T-cell (primary cell): ENCODE results near the gene SEC14L2. TPM values are rescaled to one million over a fixed set of nuclear protein-coding genes. Genes with fewer than 3 reads are reported as not detected.

Source experiments
- ATAC-seq, 4 experiments: fragments of 200-7000 bp in 3 of 4; fragments of 150-1000 bp in 1 of 4; cut with Tn5 transposase; replicated peaks in 1 of 4; 1 replicate in 3 of 4; 2 replicates in 1 of 4; pipeline ENCODE4 v1.10.0; 2021; ENCODE audit warnings: moderate library complexity in 3 of 4, mild to moderate bottlenecking in 2 of 4, moderate number of reproducible peaks in 1 of 4
- CTCF ChIA-PET, 2 donors: fragments of 300-600 bp; sonication (Branson Sonifier 250); formaldehyde crosslinking; loops; one replicate each; lab custom pipeline; 2022; ENCODE audit warnings: antibody characterized with exemption in 2 of 2; lab: Charles Lee
- POLR2A ChIA-PET, 2 donors: fragments of 300-600 bp; sonication (Branson Sonifier 250); formaldehyde crosslinking; loops; one replicate each; lab custom pipeline; 2022; ENCODE audit warnings: antibody characterized with exemption in 2 of 2; lab: Charles Lee
- DNase-seq, 35 experiments: peaks; one replicate each; pipeline versions ENCODE4 v3.0.0 to v3.0.0-alpha.2; 2013 to 2023
- H3K27ac ChIP-seq: one replicate; pipeline ENCODE4 v1.5.1; 2013; ENCODE audit warnings: low read length
- H3K27me3 ChIP-seq, 2 experiments: replicated peaks in 1 of 2; 1 replicate in 1 of 2; 2 replicates in 1 of 2; pipeline versions ENCODE4 v1.6.1 to v1.7.0; 2013; ENCODE audit warnings: low read length in 1 of 2, mixed read lengths in 1 of 2; ENCODE audit not compliant: control insufficient read depth in 2 of 2, insufficient read depth in 2 of 2; ENCODE audit errors: extremely low read depth in 1 of 2
- H3K36me3 ChIP-seq, 2 donors: 1 replicate in 1 of 2; 2 replicates in 1 of 2; pipeline versions ENCODE4 v1.6.1 to v1.7.0; 2013; ENCODE audit warnings: low read length in 1 of 2; ENCODE audit not compliant: control insufficient read depth in 2 of 2, insufficient read depth in 1 of 2; ENCODE audit errors: extremely low read depth in 1 of 2
- H3K4me1 ChIP-seq, 2 experiments: 1 replicate in 1 of 2; 2 replicates in 1 of 2; pipeline versions ENCODE4 v1.6.1 to v1.7.0; 2013; ENCODE audit warnings: low read length in 2 of 2, mixed read lengths in 1 of 2; ENCODE audit not compliant: insufficient read depth in 2 of 2, control insufficient read depth in 1 of 2; ENCODE audit errors: extremely low read depth in 1 of 2
- H3K4me3 ChIP-seq, 2 donors: 1 replicate in 1 of 2; 2 replicates in 1 of 2; pipeline versions ENCODE4 v1.5.1 to v1.7.0; 2013; ENCODE audit warnings: mild to moderate bottlenecking in 2 of 2, low read length in 1 of 2, moderate library complexity in 1 of 2; ENCODE audit not compliant: control insufficient read depth in 1 of 2; ENCODE audit errors: extremely low read depth in 1 of 2
- H3K9me3 ChIP-seq: 2 replicates; pipeline ENCODE4 v1.7.0; 2013
- H3K27ac Mint-ChIP-seq, 2 donors: one replicate each; pipeline ENCODE4 v1.8.0; 2020 to 2021; ENCODE audit warnings: mild to moderate bottlenecking in 2 of 2, mixed read lengths in 2 of 2
- H3K27me3 Mint-ChIP-seq, 2 donors: one replicate each; pipeline ENCODE4 v1.8.0; 2021 to 2022; ENCODE audit warnings: mixed read lengths in 2 of 2
- H3K36me3 Mint-ChIP-seq: one replicate; pipeline ENCODE4 v1.8.0; 2021; ENCODE audit warnings: mixed read lengths
- H3K4me1 Mint-ChIP-seq, 3 donors: one replicate each; pipeline ENCODE4 v1.8.0; 2020 to 2022; ENCODE audit warnings: mixed read lengths in 3 of 3, mild to moderate bottlenecking in 1 of 3
- H3K4me3 Mint-ChIP-seq, 3 donors: one replicate each; pipeline ENCODE4 v1.8.0; 2020 to 2022; ENCODE audit warnings: mild to moderate bottlenecking in 3 of 3, mixed read lengths in 3 of 3, moderate library complexity in 3 of 3
- H3K9me3 Mint-ChIP-seq, 3 donors: one replicate each; pipeline ENCODE4 v1.8.0; 2020 to 2022; ENCODE audit warnings: mixed read lengths in 3 of 3
- WGBS: methylation state at CpG from one replicate; pipeline ENCODE4 v1.1.5; 2013; ENCODE audit warnings: missing lambda C conversion rate; ENCODE audit not compliant: insufficient coverage; 5-methylcytosine and 5-hydroxymethylcytosine counted together
- total RNA-seq, 35 experiments: library from RNA in 6 of 35; stranded (reverse) in 6 of 35; fragments of 120-200 nt in 1 of 35; gene quantifications; one replicate each; pipeline versions ENCODE4 v1.2.1 to v1.2.4 and lab custom pipeline; 2013 to 2026

SEC14L2 gene
- total RNA-seq, 5 donors from 2014 or later (not counting 1 experiment from before 2014, with no cell fraction given) = 10.9 to 87.9 (median 15.8) TPM

DNA sequence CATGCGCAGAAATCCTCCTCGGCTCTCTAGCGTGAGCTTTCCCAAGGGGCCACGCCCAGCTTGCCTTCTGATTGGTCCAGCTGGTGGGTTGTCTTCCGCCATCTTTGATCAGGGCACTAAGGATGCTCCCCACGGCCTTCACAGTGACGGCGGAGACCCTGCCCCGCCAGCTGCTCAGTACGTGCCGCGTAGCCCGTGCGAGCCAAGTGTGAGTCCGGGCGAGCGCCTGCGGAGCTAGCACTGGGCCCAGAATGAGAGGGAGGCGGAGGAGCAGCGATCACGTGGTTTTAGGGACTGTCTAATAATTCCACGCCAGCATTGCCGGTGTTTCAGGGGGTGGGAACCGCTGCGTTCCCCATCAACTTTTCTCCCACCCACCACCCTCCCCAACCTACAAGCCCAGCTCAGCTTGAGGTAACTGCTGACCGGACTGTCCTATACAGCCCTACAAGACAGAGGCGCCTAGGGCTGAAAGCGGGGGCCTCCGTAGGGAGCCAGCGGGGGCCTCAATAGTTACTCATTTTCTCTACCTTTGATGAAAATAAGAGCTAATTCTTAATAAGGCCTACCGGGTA is 27.2 kb downstream of the SEC14L2 start:
- H3K36me3 Mint-ChIP-seq = peaks cover 23% of the 10 kb centered on the region
- DNase-seq (peak; percentile 91 to 100 (median 98)), ATAC-seq (peak; percentile 86 to 92 (median 89))
- H3K9me3 Mint-ChIP-seq = no peaks in the 10 kb centered on the region
- Histone ChIP-seq H3K4me3 (peak overlapping the region; percentile 65 to 77), H3K36me3 (peaks cover 7 to 16% of the 10 kb centered on the region in 2 donors), H3K27me3 (no peaks in the 10 kb centered on the region), H3K4me1 (peaks cover 16 to 52% of the 10 kb centered on the region in 2 experiments), H3K27ac (peak overlapping the region; percentile 86), H3K9me3 (no peaks in the 10 kb centered on the region)
- ChIA-PET POLR2A (interaction anchor here (0.6 to 4.3 kb wide), 16 partner anchors 9 to 859 kb away, joined by 3 to 21 read pairs (median 4); partner anchors contain the start of gene SEC14L2 (in 2 of the 2)), CTCF (interaction anchor here (0.6 to 2.7 kb wide), 21 partner anchors 9 to 866 kb away, joined by 3 to 12 read pairs (median 6); partner anchors contain the start of genes CASTOR1 (in 1 of the 2), CCDC157 (in 1 of the 2), SEC14L2 (in 1 of the 2) and SF3A1 (in 1 of the 2))
- H3K27ac Mint-ChIP-seq = peak overlapping the region; percentile 96 to 99
- WGBS = under 1% methylated on average over 19 of the region's 31 CpGs
- peak overlapping the region; percentile 92 to 97 (median 95) for H3K4me3 Mint-ChIP-seq
- H3K4me1 Mint-ChIP-seq = peaks cover 55 to 61% (median 56%) of the 10 kb centered on the region in 3 donors
- no peaks in the 10 kb centered on the region for H3K27me3 Mint-ChIP-seq

DNA sequence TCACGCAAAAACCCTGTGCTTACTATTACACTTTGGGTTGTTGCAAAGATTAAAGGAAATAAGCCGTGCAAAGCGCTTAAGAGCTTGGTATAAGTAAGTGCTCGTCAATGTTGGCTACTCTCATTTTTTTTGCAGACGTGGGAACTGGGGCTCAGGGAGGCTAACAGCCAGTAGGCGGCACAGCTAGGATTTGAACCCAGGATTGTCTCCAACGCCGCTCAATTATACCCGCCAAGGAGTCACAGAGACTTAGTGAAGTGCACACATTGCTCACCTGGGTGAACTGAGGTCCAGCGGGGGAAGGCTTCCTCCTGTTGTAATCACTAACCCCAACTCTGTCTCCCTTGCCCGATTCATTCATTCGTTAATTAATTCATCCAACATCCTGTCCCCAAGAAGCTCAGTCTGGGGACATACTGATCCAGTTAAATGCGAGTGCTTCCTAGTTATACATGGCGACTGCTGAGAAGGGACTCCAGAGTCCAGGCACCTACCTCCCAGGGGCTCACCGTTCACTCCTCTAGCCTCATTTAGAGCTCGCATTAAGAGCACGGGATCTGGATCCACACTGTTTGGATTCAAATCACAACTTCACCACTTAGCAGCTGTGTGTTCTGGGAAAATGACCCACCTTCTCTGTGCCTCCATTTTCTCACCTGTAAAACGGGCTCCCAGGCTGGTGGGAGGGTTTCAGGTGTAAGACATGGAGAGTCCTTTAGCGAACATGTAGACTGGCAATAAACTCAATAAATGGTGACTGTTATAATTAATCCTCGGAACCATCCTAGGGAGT is 27.9 kb downstream of the SEC14L2 start:
- ATAC-seq = peak in 1 of 4 experiments; percentile 1
- H3K4me3 ChIP-seq = peak overlapping the region; percentile 33 to 90
- peak overlapping the region; percentile 86 for H3K27ac ChIP-seq
- Mint-ChIP-seq H3K9me3 (no peaks in the 10 kb centered on the region), H3K27ac (peak overlapping the region; percentile 96 to 99), H3K36me3 (peaks cover 18% of the 10 kb centered on the region), H3K4me1 (peaks cover 55 to 61% (median 56%) of the 10 kb centered on the region in 3 donors), H3K27me3 (no peaks in the 10 kb centered on the region), H3K4me3 (peak overlapping the region; percentile 92 to 97 (median 95))
- DNase-seq = peak in 8 of 35 experiments; percentile 11 to 58 (median 22)
- no peaks in the 10 kb centered on the region for H3K9me3 ChIP-seq
- no peaks in the 10 kb centered on the region for H3K27me3 ChIP-seq
- ChIA-PET CTCF (interaction anchor here (0.6 to 2.7 kb wide), 19 partner anchors 9 to 318 kb away, joined by 3 to 12 read pairs (median 5); partner anchors contain the start of genes CASTOR1 (in 1 of the 2), CCDC157 (in 1 of the 2), RNF215 (in 1 of the 2) and SEC14L2 (in 1 of the 2)), POLR2A (interaction anchor here (0.6 to 4.3 kb wide), 11 partner anchors 8 to 858 kb away, joined by 3 to 21 read pairs (median 5); partner anchors contain the start of gene SEC14L2 (in 2 of the 2))
- peaks cover 7 to 15% of the 10 kb centered on the region in 2 donors for H3K36me3 ChIP-seq
- peaks cover 16 to 52% of the 10 kb centered on the region in 2 experiments for H3K4me1 ChIP-seq
- WGBS = 52% methylated on average over 13 of the region's 20 CpGs

DNA sequence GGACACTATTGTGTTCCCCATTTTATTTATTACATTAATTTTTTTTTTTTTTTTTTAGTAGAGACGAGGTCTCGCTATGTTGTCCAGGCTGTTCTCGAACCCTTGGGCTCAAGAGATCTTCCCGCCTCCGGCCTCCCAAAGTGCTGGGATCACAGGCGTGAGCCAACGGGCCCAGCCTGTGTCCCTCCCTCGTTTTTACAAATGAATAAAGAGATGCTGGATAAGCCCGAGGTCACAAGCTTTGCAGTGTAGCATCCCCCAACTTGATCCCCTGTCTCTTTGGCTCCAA is 28.5 kb downstream of the SEC14L2 start:
- ChIA-PET POLR2A (interaction anchor here in 1 of 2 donors (2.4 kb wide), 1 partner anchor 28 kb away, joined by 21 read pairs; the partner anchor contains the start of gene SEC14L2), CTCF (interaction anchor here (0.6 to 2.7 kb wide), 8 partner anchors 9 to 318 kb away, joined by 3 to 12 read pairs (median 4); partner anchors contain the start of gene RNF215 (in 1 of the 2))
- H3K9me3 ChIP-seq = no peaks in the 10 kb centered on the region
- H3K4me3 ChIP-seq = peak overlapping the region; percentile 82 to 90
- Mint-ChIP-seq H3K27me3 (no peaks in the 10 kb centered on the region), H3K27ac (peak overlapping the region; percentile 82 to 84), H3K4me3 (peak overlapping the region; percentile 90 to 95 (median 92)), H3K36me3 (peaks cover 18% of the 10 kb centered on the region), H3K4me1 (peaks cover 55 to 60% (median 56%) of the 10 kb centered on the region in 3 donors), H3K9me3 (no peaks in the 10 kb centered on the region)
- H3K36me3 ChIP-seq = peaks cover 7 to 15% of the 10 kb centered on the region in 2 donors
- no peaks in the 10 kb centered on the region for H3K27me3 ChIP-seq
- DNase-seq (no peak), ATAC-seq (no peak)
- peak overlapping the region; percentile 86 for H3K27ac ChIP-seq
- peaks cover 16 to 52% of the 10 kb centered on the region in 2 experiments for H3K4me1 ChIP-seq
- 22% methylated on average over 7 of the region's 9 CpGs for WGBS

DNA sequence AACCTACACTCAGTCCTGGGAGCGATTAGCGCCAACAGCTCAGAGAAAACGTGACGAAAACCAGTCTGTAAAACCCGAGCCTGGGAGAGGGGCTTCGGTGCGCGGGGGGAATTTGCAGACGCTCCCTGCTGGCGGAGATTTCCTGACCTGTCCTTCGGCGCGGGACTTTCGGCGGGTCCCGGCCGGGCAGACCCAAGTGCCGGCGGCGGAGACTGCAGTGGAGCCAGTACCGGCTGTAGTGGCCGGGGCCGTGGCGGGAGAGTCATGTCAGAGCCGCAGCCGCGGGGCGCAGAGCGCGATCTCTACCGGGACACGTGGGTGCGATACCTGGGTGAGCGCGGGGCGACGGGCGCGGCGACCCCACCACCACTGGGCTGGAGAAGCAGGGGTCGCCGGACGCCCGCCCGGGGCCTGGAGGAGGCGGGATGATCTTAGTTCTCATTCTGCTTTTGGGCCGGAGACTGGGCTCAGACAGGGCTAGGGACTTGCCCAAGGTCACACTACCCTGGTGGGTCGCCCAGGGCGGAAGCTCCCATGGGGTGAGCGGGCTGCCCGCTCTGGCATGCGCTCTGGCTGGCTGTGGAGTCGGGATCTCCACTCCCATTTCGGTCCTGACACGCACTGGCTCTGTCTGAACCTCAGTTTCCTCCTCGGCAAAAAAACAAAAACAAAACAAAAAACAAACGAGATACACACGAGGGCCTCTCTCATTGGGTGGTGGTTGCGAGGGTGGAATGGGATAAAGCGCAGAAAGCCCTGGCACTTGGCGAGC is 29.0 kb downstream of the SEC14L2 start, which contains the start of gene MTFP1:
MTFP1 (plus strand) TSS at position 153 of the 772 bp plus-strand sequence; CDS start at position 265, 112 bp downstream.
- peaks cover 7 to 13% of the 10 kb centered on the region in 2 donors for H3K36me3 ChIP-seq
- ChIA-PET POLR2A (interaction anchor here in 1 of 2 donors (0.6 to 1.0 kb wide), 2 partner anchors 12 to 858 kb away, joined by 3 read pairs; no protein-coding TSS in a partner anchor), CTCF (interaction anchor here (0.6 to 2.7 kb wide), 12 partner anchors 10 to 319 kb away, joined by 3 to 12 read pairs (median 5); partner anchors contain the start of genes CASTOR1 (in 1 of the 2), RNF215 (in 1 of the 2) and SEC14L2 (in 1 of the 2))
- peaks cover 16 to 52% of the 10 kb centered on the region in 2 experiments for H3K4me1 ChIP-seq
- Mint-ChIP-seq H3K27me3 (no peaks in the 10 kb centered on the region), H3K4me3 (peak within 1 kb of the TSS; percentile 92 to 97 (median 95)), H3K36me3 (peaks cover 12% of the 10 kb centered on the region), H3K9me3 (no peaks in the 10 kb centered on the region), H3K4me1 (peaks cover 50 to 55% (median 55%) of the 10 kb centered on the region in 3 donors), H3K27ac (peak within 1 kb of the TSS; percentile 96 to 99)
- H3K27ac ChIP-seq = peak within 1 kb of the TSS; percentile 86
- WGBS = under 1% methylated on average over 56 of the region's 61 CpGs
- no peaks in the 10 kb centered on the region for H3K9me3 ChIP-seq
- ATAC-seq = peak in 1 of 4 experiments; percentile 4
- DNase-seq = peak in 34 of 35 experiments; percentile 15 to 74 (median 36)
- H3K4me3 ChIP-seq = peak within 1 kb of the TSS; percentile 82 to 90
- no peaks in the 10 kb centered on the region for H3K27me3 ChIP-seq
